ENCODE results near the gene BCAS3. TPM values are rescaled to one million over a fixed set of nuclear protein-coding genes. Genes with fewer than 3 reads are reported as not detected.
A peak's percentile ranks its signal among the peaks of the same experiment; 100 is the strongest.

The BCAS3 gene
- total RNA-seq, 4 donors from 2014 or later: 13.0 to 27.8 (median 20.7) TPM

GRCh38 chr17:61150686-61151299 lies 473.1 kb downstream of the BCAS3 start:
- WGBS, 2 donors: 76% methylated on average over 3 of the region's 3 CpGs
- H3K4me3 ChIP-seq: no peak overlapping the region
- peaks cover 0 to 10% (median 0%) of the 10 kb centered on the region in 3 donors for H3K4me1 ChIP-seq
- no peaks in the 10 kb centered on the region for H3K27me3 ChIP-seq
- TF ChIP-seq POLR2A (IDR thresholded peaks at IDR 0.05) (no peak), CTCF (IDR thresholded peaks at IDR 0.05) (no peak)
- no peak for DNase-seq
- intact Hi-C loops (cut with DNase I): no loop called here
- H3K36me3 ChIP-seq: no peaks in the 10 kb centered on the region
- H3K27ac ChIP-seq: no peak overlapping the region
- H3K9me3 ChIP-seq: no peaks in the 10 kb centered on the region

GRCh38 chr17:61152898-61153297 lies 475.2 kb downstream of the BCAS3 start:
- TF ChIP-seq CTCF (IDR thresholded peaks at IDR 0.05): no peak
- no peak for TF ChIP-seq POLR2A (IDR thresholded peaks at IDR 0.05)
- H3K27me3 ChIP-seq: no peaks in the 10 kb centered on the region
- intact Hi-C loops (cut with DNase I): no loop called here
- H3K36me3 ChIP-seq: no peaks in the 10 kb centered on the region
- WGBS, 2 donors: 90 to 91% methylated on average over 1 of the region's 1 CpG
- peaks cover 0 to 14% (median 0%) of the 10 kb centered on the region in 3 donors for H3K4me1 ChIP-seq
- H3K4me3 ChIP-seq: no peak overlapping the region
- DNase-seq: no peak
- no peak overlapping the region for H3K27ac ChIP-seq
- no peaks in the 10 kb centered on the region for H3K9me3 ChIP-seq

GRCh38 chr17:61155590-61156237 lies 478.1 kb downstream of the BCAS3 start:
- WGBS, 2 donors: 85 to 92% methylated on average over 4 of the region's 4 CpGs
- H3K36me3 ChIP-seq: no peaks in the 10 kb centered on the region
- DNase-seq: no peak
- TF ChIP-seq POLR2A (IDR thresholded peaks at IDR 0.05) (no peak), CTCF (IDR thresholded peaks at IDR 0.05) (no peak)
- no peak overlapping the region for H3K4me3 ChIP-seq
- H3K27ac ChIP-seq: no peak overlapping the region
- H3K9me3 ChIP-seq: no peaks in the 10 kb centered on the region
- peaks cover 0 to 8% (median 0%) of the 10 kb centered on the region in 3 donors for H3K4me1 ChIP-seq
- no peaks in the 10 kb centered on the region for H3K27me3 ChIP-seq
- intact Hi-C loops (cut with DNase I): no loop called here

- intact Hi-C loops (cut with DNase I): no loop called here
- DNase-seq: no peak
- no peaks in the 10 kb centered on the region for H3K9me3 ChIP-seq
- 49 to 61% methylated on average over 7 of the region's 7 CpGs for WGBS, 2 donors
- TF ChIP-seq CTCF (IDR thresholded peaks at IDR 0.05) (no peak), POLR2A (IDR thresholded peaks at IDR 0.05) (no peak)
- no peaks in the 10 kb centered on the region for H3K27me3 ChIP-seq
- H3K36me3 ChIP-seq: no peaks in the 10 kb centered on the region
- H3K4me1 ChIP-seq: peaks cover 0 to 8% (median 0%) of the 10 kb centered on the region in 3 donors
- peak overlapping the region in 2 of 4 donors; percentile 32 to 38 for H3K27ac ChIP-seq
- peak overlapping the region in 2 of 4 donors; percentile 8 to 20 for H3K4me3 ChIP-seq
Observed at GRCh38 chr17:61157246-61157886, 479.7 kb downstream of the BCAS3 start.

- 82 to 94% methylated on average over 3 of the region's 3 CpGs for WGBS, 2 donors
- DNase-seq: no peak
- H3K27ac ChIP-seq: peak overlapping the region in 1 of 4 donors; percentile 38
Observed at GRCh38 chr17:61158376-61158775, 480.7 kb downstream of the BCAS3 start.

More at GRCh38 chr17:61158376-61158775, 480.7 kb downstream of the BCAS3 start:
- H3K9me3 ChIP-seq: no peaks in the 10 kb centered on the region
- H3K4me1 ChIP-seq: peaks cover 0 to 8% (median 0%) of the 10 kb centered on the region in 3 donors
- no peak overlapping the region for H3K4me3 ChIP-seq
- intact Hi-C loops (cut with DNase I): no loop called here
- H3K36me3 ChIP-seq: no peaks in the 10 kb centered on the region
- H3K27me3 ChIP-seq: no peaks in the 10 kb centered on the region
- TF ChIP-seq POLR2A (IDR thresholded peaks at IDR 0.05) (no peak), CTCF (IDR thresholded peaks at IDR 0.05) (no peak)
